Stomach (tissue), 9 donors: ENCODE measurements around the gene HYAL1. TPM values are rescaled to one million over a fixed set of nuclear protein-coding genes. Genes with fewer than 3 reads are reported as not detected.

Experiments used
- DNase-seq, 2 donors: peaks; one replicate each; pipeline versions ENCODE4 v3.0.0 to v3.0.0-alpha.2; 2013 to 2019
- H3K27ac ChIP-seq, 5 donors: fragments of 200-600 bp in 4 of 5; sonication (generic) in 4 of 5; one replicate each; pipeline ENCODE4 v1.5.1; 2013 to 2019; ENCODE audit warnings: mild to moderate bottlenecking in 1 of 5, moderate library complexity in 1 of 5
- H3K27me3 ChIP-seq, 3 donors: fragments of 200-600 bp; sonication (generic); one replicate each; pipeline ENCODE4 v1.5.1; 2017 to 2019; ENCODE audit warnings: mixed run types in 1 of 3
- H3K36me3 ChIP-seq, 4 donors: fragments of 200-600 bp; sonication (generic); 1 replicate in 3 of 4; 2 replicates in 1 of 4; pipeline ENCODE4 v1.5.1; 2016 to 2019
- H3K4me1 ChIP-seq, 4 donors: fragments of 200-600 bp; sonication (generic); one replicate each; pipeline ENCODE4 v1.5.1; 2016 to 2019
- H3K4me3 ChIP-seq, 4 donors: fragments of 200-600 bp; sonication (generic) in 3 of 4; one replicate each; pipeline ENCODE4 v1.5.1; 2016 to 2019; ENCODE audit warnings: mild to moderate bottlenecking in 1 of 4
- H3K9me3 ChIP-seq, 4 donors: fragments of 200-600 bp; sonication (generic); one replicate each; pipeline ENCODE4 v1.5.1; 2016 to 2019
- EP300 ChIP-seq: sonication (generic); formaldehyde crosslinking; IDR thresholded peaks from one replicate; pipeline ENCODE4 v1.6.1; 2017; ENCODE audit warnings: antibody characterized with exemption
- POLR2A ChIP-seq, 4 donors: fragments of 450-650 bp; IDR thresholded peaks; one replicate each; pipeline ENCODE4 v1.6.1; 2016; ENCODE audit warnings: antibody characterized with exemption in 4 of 4, control low read depth in 2 of 4, mild to moderate bottlenecking in 1 of 4, moderate library complexity in 1 of 4
- POLR2AphosphoS5 ChIP-seq, 3 donors: sonication (generic); formaldehyde crosslinking; IDR thresholded peaks; one replicate each; pipeline ENCODE4 v1.6.1; 2016; ENCODE audit warnings: antibody characterized with exemption in 3 of 3
- WGBS, 5 donors: extraction: QIAGEN DNeasy Blood & Tissue Kit in 3 of 5; methylation state at CpG; one replicate each; pipeline versions ENCODE4 v1.1.5 to v1.1.7; 2013 to 2018; 5-methylcytosine and 5-hydroxymethylcytosine counted together
- intact Hi-C: fragments of 100-400 bp; cut with DNase I; formaldehyde crosslinking; loops from one replicate; pipeline ENCODE4 v1.15.1; 2023; ENCODE audit warnings: low total_unique reads
- polyA plus RNA-seq, 3 donors: library from polyadenylated mRNA; stranded (reverse); fragments of 200-250 nt; gene quantifications; one replicate each; pipeline ENCODE4 v1.2.3, GENCODE V29; 2013
- total RNA-seq, 5 donors: library from RNA; depleted of rRNA; stranded (reverse); fragments of >200 nt; gene quantifications; one replicate each; pipeline versions ENCODE4 v1.1.0 to v1.2.3, GENCODE V29; 2014 to 2016
- TF ChIP-seq, protein P1 (sequence below), 7 experiments: fragments of 450-650 bp in 4 of 7; fragments of 200-600 bp in 3 of 7; sonication (generic) in 3 of 7; IDR thresholded peaks; one replicate each; pipeline ENCODE4 v1.5.1; 2016 to 2019; ENCODE audit warnings: antibody characterized with exemption in 7 of 7, control low read depth in 2 of 7, mild to moderate bottlenecking in 1 of 7
- donor health status: healthy with polysubstance abuse.
- donor health status: Bipolar disorder and iron deficiency.
- donor health status: healthy.

Gene HYAL1
- total and polyA plus RNA-seq, 8 donors, result 1.8 to 38.4 (median 6.3) TPM; not detected in 1

DNA sequence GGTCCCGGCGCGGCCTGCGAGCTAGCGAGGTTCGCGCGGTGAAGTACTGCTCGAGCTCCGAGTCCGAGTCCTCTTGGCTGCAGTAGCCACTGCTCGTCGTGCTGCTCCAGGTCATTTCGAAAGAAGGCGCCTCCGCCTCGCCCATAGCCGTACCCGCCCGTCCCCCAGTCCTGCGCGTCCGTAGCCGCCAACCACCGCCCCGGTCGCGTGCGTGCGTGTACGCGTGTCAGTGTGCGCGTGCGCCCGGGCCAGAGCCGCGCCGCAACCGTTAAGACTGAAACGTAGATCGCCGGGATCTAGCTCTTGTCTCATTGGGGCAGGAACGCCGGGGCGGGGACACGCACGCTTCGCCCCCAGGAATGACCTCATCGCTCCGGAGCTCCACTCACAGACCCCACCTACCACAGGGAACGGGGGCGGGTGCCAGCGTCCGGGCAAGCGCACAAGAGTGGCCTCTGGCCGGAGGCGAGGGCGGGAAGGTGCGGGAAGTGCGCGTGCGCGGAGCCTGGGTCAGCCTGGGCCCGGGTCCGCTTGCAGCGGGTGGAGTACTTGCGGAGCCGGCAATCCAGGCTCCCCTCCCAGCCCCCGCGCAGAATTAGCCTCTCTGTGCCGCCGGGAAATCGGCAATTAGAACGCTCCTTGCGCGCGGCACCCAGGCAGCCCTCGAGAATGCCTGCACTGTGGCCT lies 33.9 kb upstream of the HYAL1 start:
- H3K4me1 ChIP-seq, result peaks cover 66 to 88% (median 80%) of the 10 kb centered on the region in 4 donors
- peak overlapping the region; percentile 96 to 99 (median 96) for H3K27ac ChIP-seq
- no peaks in the 10 kb centered on the region for H3K9me3 ChIP-seq
- 0 to 2% (median 1%) methylated on average over 29 to 79 of the region's 79 CpGs for WGBS, 5 donors
- H3K36me3 ChIP-seq, result peaks cover 2 to 12% (median 3%) of the 10 kb centered on the region in 4 donors
- H3K4me3 ChIP-seq, result peak overlapping the region; percentile 63 to 92 (median 68)
- DNase-seq, result peak; percentile 100
- TF ChIP-seq POLR2A (IDR thresholded peaks at IDR 0.05) (peak in 2 of 4 donors; percentile 81 to 89), EP300 (peak; percentile 10), POLR2AphosphoS5 (IDR thresholded peaks at IDR 0.05) (peak; percentile 97 to 99 (median 99))
- TF ChIP-seq, protein P1, sequence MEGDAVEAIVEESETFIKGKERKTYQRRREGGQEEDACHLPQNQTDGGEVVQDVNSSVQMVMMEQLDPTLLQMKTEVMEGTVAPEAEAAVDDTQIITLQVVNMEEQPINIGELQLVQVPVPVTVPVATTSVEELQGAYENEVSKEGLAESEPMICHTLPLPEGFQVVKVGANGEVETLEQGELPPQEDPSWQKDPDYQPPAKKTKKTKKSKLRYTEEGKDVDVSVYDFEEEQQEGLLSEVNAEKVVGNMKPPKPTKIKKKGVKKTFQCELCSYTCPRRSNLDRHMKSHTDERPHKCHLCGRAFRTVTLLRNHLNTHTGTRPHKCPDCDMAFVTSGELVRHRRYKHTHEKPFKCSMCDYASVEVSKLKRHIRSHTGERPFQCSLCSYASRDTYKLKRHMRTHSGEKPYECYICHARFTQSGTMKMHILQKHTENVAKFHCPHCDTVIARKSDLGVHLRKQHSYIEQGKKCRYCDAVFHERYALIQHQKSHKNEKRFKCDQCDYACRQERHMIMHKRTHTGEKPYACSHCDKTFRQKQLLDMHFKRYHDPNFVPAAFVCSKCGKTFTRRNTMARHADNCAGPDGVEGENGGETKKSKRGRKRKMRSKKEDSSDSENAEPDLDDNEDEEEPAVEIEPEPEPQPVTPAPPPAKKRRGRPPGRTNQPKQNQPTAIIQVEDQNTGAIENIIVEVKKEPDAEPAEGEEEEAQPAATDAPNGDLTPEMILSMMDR (IDR thresholded peaks at IDR 0.05), result no peak
- intact Hi-C loops, result no loop called here
- H3K27me3 ChIP-seq, result no peaks in the 10 kb centered on the region

DNA sequence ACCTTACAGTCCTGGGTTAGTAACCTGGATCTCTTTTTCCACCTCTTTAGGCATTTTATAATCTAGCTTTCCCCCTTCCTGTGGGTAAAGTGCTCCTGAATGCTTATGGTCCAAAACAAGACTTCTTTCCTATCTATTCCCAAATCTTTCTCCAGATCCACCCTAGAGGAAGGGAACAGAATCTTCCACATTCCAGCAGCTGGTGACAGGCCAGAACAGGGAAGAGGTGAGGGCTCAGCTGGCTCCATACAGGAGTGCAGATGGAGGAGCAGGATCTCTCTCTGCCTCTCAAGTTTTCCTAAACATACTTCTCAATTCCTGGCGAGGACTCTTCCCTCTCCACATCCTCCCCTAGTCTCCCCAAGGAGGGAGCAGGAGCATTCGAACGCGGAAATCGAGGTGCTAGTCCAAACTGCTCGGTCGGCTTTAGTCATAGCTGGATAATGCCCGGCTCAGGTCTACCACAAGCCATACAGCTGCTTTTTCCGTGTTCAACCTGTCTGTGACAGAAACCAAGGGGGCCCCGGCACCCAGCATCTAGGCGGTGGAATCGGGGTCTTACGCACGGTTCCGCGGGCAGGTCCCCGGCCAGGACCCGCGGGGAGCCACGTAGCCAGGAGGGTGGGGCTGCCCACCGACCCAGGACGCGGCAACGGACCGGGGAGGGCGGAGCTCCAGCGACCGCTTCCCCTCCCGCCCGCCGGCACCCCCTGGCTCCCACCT lies 33.2 kb upstream of the HYAL1 start:
- TF ChIP-seq, protein P1 (IDR thresholded peaks at IDR 0.05), result no peak
- TF ChIP-seq POLR2A (IDR thresholded peaks at IDR 0.05), result no peak
- TF ChIP-seq POLR2AphosphoS5 (IDR thresholded peaks at IDR 0.05), result no peak
- no peak for TF ChIP-seq EP300
- 0 to 2% (median 1%) methylated on average over 11 to 31 of the region's 31 CpGs for WGBS, 5 donors
- peak overlapping the region; percentile 63 to 92 (median 68) for H3K4me3 ChIP-seq
- no peaks in the 10 kb centered on the region for H3K27me3 ChIP-seq
- H3K27ac ChIP-seq, result peak overlapping the region; percentile 96 to 99 (median 96)
- peak in 1 of 2 donors; percentile 44 for DNase-seq
- H3K36me3 ChIP-seq, result peaks cover 9 to 19% (median 10%) of the 10 kb centered on the region in 4 donors
- H3K9me3 ChIP-seq, result no peaks in the 10 kb centered on the region
- peaks cover 65 to 88% (median 77%) of the 10 kb centered on the region in 4 donors for H3K4me1 ChIP-seq
- intact Hi-C loops, result no loop called here

DNA sequence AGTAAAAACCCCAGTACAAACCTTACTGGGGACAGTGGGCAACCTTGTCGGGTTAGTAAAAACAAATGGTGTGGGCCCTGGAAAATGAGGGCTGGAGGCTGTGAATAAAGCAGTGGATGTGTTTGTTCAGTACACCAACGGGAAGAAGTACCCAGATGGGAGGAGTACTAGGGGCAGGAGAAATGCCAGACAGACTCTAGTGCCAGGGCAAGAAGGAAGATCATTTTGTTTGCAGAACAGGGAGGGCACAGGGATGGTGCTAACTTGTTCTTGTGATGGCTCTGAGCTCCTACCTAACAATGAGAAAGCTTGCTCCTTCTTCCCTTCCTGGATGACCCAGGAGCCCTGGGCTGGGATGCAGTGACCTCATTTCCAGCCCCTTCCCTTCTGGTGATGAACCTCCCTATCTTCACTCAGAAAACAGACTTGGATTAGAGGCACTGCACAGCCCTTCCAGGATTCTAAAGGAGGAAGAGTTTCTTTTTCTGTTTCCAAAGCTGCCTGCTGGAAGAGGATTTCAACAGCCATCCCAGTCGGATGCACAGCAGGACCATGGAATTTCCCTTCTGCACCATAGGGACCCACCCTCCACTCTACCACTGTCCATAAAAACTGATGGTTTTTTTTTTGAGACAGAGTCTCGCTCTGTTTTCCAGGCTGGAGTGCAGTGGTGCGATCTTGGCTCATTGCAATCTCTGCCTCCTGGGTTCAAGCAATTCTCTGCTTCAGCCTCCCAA lies 31.1 kb upstream of the HYAL1 start:
- Histone ChIP-seq H3K27me3 (no peaks in the 10 kb centered on the region), H3K4me1 (peaks cover 45 to 67% (median 56%) of the 10 kb centered on the region in 4 donors), H3K36me3 (peaks cover 30 to 40% (median 31%) of the 10 kb centered on the region in 4 donors), H3K4me3 (no peak overlapping the region), H3K9me3 (no peaks in the 10 kb centered on the region), H3K27ac (peak overlapping the region; percentile 42 to 99 (median 96))
- DNase-seq, result no peak
- TF ChIP-seq, protein P1 (IDR thresholded peaks at IDR 0.05), result no peak
- TF ChIP-seq POLR2A (IDR thresholded peaks at IDR 0.05), result no peak
- no peak for TF ChIP-seq POLR2AphosphoS5 (IDR thresholded peaks at IDR 0.05)
- no peak for TF ChIP-seq EP300
- whole genome bisulfite sequencing, 5 donors, result 53 to 60% (median 55%) methylated on average over 5 of the region's 5 CpGs
- intact Hi-C loops, result no loop called here
